ENCODE data around the gene FGF5. TPM values are rescaled to one million over a fixed set of nuclear protein-coding genes. Genes with fewer than 3 reads are reported as not detected.

FGF5 gene
- total RNA-seq, 1 donor from 2014 or later, result 0.10 TPM

DNA sequence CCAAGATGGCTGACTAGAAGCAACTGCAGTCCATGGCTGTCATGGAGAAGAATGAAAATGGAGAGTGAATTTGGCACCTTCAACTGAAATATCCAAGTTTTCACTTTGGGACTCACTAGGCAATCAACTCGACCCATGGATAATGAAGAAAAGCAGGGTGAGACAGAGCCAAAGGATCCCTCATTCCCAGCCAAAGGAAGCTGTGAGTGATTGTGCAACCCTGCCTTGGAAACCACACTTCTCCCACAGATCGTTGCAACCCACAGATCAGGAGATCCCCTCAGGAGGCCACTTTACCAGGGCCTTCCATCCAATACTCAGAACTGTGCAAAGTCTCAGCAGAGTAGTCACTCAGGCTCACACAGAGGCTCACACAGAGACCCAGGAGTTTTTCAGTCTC, 73.6 kb downstream of the FGF5 start:
- DNase-seq, result no peak

Other genes starting within 250 kb of the FGF5 start
- gene ANTXR2, start 193.4 kb upstream of the FGF5 start, total RNA-seq, result 26.2 TPM
- 0.59 TPM for gene PRDM8, start 69.2 kb upstream of the FGF5 start, total RNA-seq
- not detected for gene CFAP299, start 69.1 kb downstream of the FGF5 start, total RNA-seq